Fibroblast of gingiva (primary cell): ENCODE data around the gene SMPX.
"Not testable (repeated sequence)": the region's sequence is repeated elsewhere in the genome, so short reads cannot be mapped to it uniquely, and the experiment has no call there.

ENCODE experiments used
- DNase-seq: peaks from one replicate; pipeline ENCODE4 v3.0.0-alpha.2; 2011; ENCODE audit warnings: low read depth

Gene SMPX

GRCh38 chrX:21757960-21758359 lies at the start of gene SMPX:
TSS of gene SMPX (minus strand) at chrX:21758116. CDS start at chrX:21754290, 3,826 bp downstream.
- no peak for DNase-seq

GRCh38 chrX:21806691-21807090 lies 48.8 kb upstream of the SMPX start:
- no peak for DNase-seq

DNA sequence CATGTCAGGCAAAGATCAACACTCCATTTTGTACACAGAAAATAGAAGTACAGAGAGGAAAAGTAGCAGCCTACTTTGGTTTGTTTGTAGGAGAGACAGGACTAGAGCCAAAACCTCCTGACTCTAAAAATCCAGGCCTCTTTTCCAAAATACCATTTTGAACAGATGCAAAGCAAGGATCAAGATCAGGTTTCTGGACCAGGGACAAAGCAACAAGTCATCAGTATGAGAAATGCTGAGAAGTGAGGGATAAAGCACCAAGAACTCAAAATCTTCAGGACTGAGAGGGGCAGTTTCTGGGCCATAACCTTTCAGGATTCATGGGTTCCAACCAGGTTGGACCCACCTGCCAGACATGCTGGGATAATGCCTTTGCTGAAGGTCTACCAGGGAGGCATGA lies 44.9 kb upstream of the SMPX start:
- no peak for DNase-seq

DNA sequence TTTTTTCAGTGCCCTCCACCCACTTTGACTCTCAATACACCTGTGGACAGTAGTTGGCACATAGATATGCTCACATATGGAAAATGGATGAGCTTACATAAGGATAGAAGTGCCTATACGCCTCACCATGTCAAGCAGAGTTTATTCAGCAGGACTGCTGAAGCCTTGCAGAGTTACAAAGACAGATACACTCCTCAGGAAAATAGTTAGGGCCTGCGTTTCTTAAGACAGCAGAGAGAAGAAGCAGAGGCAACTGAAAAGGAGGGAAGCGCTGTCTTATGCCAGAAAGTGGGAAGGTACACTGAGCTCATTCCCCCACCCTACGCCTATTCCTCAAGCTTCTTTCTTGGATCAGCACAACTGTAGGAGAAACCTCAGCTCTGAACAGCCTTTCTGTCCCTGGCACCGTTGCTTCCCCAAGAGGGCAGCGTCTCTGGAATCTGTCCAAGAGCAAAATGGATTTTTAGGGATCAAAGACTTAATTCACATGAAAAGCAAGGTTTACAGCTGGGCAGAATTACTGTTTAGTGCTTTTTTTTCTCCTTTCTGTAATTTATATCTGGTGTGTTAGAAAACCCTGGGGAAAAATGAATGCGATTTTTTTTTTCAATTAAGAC lies 44.2 kb upstream of the SMPX start:
- DNase-seq, result no peak

DNA sequence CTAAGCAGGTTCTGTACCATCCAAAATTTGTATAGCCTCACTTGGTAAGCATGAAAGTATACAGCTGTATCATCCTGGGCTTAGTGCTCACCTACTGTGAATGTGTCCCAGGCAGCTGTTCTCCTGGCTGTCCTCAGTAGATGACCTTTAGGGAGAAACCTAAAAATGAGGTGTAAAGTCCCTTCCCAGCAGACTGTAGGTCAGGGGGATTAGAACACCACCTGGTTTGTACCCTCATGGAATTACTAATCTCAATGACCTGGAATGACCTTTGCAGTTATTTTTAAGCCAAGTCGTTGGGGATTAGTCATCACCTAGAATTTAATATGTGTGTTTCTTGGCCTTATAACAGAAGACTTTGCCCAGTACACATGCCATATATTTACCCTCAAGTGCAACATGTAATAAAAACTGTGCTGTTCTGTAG lies 42.4 kb upstream of the SMPX start:
- DNase-seq, result peak; percentile 22

DNA sequence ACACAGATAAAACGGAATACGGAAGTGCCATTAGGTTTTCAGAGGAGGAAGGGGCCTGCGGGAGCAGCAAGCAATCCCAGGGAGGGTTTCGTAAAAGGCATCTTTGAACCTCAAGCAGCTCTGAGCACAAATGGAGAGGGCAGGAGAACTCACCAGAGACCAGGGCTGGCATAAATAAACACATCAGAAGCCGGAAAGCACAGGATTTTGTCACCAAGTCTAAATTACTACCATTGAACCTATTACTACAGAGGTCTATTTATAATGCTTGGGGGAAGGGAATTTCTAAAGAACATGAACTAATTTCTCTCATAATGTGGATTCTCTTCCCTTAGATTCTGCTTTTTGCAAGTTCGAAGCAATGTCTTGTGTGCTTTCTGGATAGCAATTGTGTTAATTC lies 41.9 kb upstream of the SMPX start:
- DNase-seq, result peak; percentile 5

GRCh38 chrX:21798677-21799219 lies 40.8 kb upstream of the SMPX start:
- peak; percentile 14 for DNase-seq

GRCh38 chrX:21781976-21782375 lies 24.1 kb upstream of the SMPX start:
- DNase-seq, result no peak

- DNase-seq, result no peak
These were observed 23.6 kb upstream of the SMPX start for GRCh38 chrX:21781525-21781924.

DNA sequence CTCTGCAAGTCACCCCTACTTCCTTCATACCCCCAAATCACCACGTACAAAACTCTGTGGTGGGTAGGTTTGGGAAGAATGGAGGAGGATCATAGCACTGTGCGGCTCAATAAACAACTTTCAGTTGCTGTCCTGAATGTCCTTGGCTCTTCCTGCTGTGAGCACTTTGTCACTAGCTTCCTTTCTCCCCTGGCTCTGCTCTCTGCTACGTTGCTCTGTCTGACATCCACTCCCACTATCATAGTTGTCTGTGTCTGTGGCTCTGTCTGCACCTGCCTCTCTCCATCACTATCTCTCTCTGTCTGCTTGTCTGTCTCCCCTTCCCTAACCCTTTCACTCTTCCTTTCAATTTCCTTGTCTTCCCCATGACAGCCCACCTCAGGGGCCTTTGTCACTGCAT lies 21.2 kb upstream of the SMPX start:
- DNase-seq, result no peak

- DNase-seq, result no peak
These were observed 20.3 kb upstream of the SMPX start for GRCh38 chrX:21778236-21778635.

- not testable (repeated sequence) for DNase-seq
These were observed 17.2 kb upstream of the SMPX start for GRCh38 chrX:21775128-21775527.

- not testable (repeated sequence) for DNase-seq
These were observed 15.1 kb upstream of the SMPX start for GRCh38 chrX:21773036-21773435.

DNA sequence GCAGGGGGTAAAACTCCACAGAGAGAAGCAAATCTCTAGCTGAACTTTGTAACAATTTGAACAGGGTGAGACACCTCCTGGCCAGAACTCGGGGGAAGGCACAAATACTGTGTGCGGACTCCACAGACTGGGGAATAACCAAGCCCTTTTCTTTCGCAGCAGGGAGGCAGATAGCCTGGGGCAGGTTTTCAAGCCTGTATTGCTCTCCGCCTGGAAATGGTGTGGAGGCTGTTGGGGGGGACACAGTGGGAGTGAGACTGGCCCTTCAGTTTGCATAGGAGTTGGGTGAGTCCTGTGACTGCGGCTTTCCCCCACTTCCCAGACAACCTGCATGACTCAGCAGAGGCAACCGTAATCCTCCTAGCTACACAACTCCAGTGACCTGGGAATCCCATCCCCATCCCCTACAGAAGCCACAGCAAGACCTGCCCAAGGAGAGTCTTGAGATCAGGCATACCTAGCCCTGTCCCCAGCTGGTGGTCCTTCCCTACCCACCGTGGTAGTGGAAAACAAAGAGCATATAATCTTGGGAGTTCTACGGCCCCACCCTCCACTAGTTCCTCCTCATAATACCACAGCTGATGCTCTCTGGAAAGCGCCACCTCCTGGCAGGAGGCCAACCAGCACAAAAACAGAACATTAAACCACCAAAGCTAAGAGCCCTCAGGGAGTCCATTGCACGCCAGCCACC lies 12.9 kb upstream of the SMPX start:
- DNase-seq, result no peak

DNA sequence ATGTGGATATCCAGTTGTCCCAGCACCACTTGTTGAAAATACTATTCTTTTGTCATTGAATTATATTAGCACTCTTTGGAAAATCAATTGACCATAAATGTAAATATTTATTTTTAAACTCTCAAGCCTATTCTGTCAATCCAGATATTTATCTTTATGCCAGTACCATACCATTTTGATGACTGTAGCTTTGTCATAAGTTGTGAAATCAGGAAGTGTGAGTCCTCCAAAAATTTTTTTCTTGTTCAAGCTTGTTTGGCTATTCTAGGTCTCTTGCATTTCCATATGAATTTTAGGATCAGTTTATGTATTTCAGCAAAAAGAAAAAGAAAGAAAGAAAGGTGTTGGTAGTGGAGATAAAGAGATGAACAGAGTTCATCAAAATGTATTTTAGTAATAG lies 8.2 kb upstream of the SMPX start:
- no peak for DNase-seq

DNA sequence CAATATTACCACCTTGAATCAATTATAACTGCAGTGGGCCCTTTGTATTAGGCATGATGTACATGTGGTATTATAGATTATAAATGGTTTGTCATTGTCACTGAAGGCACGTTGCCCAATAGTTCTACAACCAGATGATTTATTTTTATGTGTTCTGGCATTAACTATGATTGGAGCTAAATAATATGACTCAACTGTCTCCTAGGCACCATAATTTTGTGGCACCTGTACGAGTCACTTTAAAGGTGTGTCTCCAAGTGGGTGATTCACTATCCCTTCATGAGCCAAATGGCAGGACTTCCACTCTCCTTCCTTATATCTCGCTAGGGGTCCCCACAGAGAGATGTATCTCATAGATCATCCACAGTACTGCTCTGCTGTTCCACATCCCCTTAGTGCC lies 6.1 kb upstream of the SMPX start:
- DNase-seq, result no peak

DNA sequence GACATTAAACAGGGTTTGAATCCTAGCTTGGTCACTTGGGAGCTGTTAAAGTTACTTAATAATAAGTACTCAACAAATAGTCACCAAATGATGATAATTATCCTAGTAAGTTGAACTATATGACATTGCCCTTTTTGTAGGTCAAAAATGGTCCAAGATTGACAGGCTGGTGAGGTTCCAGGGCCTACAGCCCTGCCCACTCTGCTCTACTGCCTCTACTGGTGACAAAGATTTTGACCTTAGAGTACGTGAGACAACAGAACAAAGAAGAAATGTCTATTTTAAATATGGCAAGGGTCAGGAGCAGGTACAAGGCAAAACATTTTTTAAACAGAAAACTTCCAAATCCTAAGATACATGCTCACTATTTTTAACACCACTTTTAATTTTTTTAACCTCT lies 572 bp upstream of the SMPX start:
- DNase-seq, result no peak

DNA sequence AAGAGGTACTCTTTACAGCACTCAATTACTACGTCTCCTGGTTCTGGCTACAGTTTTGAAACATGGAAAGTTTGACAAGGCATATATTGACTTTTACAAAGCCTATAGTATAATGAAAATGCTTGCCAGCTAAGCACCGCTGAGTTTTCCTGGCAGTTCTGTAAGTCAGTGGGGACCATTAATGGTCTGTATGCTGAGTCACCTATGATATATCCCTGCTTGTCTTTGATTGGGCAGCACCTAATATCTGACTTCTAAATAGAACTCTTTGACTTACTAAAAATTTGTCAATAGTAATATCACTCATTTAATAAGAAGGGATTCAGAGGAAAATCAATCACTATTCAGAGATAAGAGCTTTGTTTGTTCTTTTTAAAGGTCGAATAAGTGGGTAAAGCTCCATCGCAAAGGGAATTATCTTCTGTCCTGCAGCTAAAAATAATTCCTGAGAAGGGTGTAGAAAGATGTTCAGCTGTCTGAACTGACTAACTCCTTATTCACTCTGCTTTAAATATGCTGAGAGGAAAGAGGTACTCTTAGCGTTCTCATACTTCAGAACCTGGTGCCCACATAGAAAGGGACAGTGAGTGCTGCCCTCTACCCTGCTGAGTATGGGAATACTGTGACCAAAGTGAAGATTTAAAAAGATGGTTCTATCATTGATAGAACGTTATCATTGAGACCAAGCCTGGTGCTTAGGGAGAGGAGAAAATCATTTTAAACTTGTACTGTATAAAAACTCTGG lies 959 bp downstream of the SMPX start:
- no peak for DNase-seq

GRCh38 chrX:21749924-21750323 lies 8.0 kb downstream of the SMPX start:
- DNase-seq, result no peak

DNA sequence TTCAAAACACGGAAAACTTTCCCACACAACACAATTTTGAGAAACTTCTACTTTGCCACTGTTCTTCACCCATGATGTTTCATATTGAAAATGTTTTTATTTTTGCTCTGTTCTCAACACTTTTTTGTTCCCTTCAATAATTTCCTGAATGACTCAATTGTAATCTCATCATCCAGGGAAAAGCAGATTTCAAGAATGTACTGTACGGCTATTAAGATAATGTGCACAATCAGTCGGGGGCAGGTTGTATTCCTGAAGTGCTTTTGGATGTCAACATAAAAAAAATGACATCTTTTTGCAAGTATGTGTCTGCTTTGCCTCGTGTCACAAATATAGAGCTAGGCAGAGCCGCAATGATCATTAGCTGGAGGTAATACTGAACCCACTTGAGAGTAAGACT lies 9.7 kb downstream of the SMPX start:
- DNase-seq, result no peak

DNA sequence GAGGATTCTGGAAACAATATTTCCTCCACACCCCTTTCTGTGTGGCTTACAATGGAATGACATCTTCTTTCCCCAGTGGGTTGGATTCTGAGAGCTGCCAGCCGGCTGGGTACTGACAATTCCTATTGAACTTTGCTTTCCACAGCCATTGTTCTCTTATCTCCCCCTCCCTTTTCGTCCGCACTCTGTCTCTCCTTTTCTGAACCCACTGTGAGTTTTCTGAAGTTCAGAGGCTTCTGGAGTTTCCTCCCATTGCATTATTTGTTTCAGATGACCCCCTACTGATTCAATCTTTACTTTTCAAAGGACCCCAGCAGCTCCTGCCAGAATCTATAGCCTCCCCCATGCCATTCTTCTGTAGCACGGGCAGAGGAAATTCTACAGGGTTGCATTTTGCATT lies 10.4 kb downstream of the SMPX start:
- no peak for DNase-seq

DNA sequence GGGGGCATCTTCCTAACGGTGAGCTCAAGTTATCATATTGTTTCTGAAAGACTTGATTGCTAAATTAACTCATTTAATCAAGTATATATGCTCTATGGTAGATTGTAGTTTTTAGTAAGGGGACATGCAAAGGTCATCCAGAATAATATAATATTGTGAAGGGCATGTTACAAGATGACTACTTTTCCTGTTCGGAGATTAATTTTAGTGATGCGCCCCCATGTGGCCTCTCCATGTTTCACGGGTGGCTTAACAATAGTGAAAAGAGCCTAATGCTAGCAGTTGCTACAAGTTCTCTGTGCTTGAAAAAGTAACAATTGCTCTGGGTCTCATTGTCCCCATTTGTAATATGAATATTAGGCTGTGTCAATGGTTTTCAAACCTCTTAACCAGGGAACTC lies 12.2 kb downstream of the SMPX start:
- DNase-seq, result peak; percentile 3

DNA sequence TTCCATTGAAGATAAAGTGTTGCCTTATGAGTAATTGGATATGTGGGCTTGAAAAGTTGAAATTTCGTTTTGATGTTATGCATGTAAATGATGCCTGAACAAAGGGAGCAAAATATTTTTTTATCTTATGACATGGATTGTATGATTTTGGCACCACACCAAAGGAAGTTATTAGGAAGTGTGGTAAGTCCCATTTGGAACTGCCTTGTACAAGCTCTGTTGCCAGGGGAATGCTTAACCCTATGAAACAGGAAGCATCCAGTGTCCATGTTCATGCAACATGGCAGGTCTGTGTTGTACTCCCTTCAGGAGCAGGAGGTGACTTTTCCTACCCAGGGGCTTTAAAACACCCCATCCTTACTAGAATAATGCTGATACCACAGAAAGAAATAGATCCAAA lies 13.2 kb downstream of the SMPX start:
- DNase-seq, result no peak
